Measurements from ENCODE around the gene KRTAP4-7.
"Not testable (repeated sequence)": the region's sequence is repeated elsewhere in the genome, so short reads cannot be mapped to it uniquely, and the experiment has no call there.

The KRTAP4-7 gene

GRCh38 chr17:41083427-41083826, 523 bp upstream of the KRTAP4-7 start:
- H3K4me1 ChIP-seq (ENCODE audit: control insufficient read depth, insufficient read depth, low read depth, low read length), result not testable (repeated sequence)
- WGBS, result no CpG with 5 or more reads among the region's 2 CpGs

GRCh38 chr17:41088760-41089352, 4.9 kb downstream of the KRTAP4-7 start:
- not testable (repeated sequence) for H3K4me1 ChIP-seq (ENCODE audit: control insufficient read depth, insufficient read depth, low read depth, low read length); H3K4me3 ChIP-seq (ENCODE audit: insufficient read depth in 1 of 2, low read depth in 1 of 2, low read length in 2 of 2); H3K23ac ChIP-seq (ENCODE audit: low read length in 2 of 2); H2BK5ac ChIP-seq (ENCODE audit: low read depth, low read length, poor library complexity, severe bottlenecking); H2BK12ac ChIP-seq (ENCODE audit: low read length in 2 of 2); H3K9me3 ChIP-seq (ENCODE audit: control insufficient read depth, low read length); H3K27me3 ChIP-seq (ENCODE audit: control insufficient read depth in 1 of 2, insufficient read depth in 1 of 2, low read length in 2 of 2); H3K9ac ChIP-seq (ENCODE audit: low read length); H3K18ac ChIP-seq (ENCODE audit: low read depth in 1 of 2, low read length in 2 of 2); H4K8ac ChIP-seq (ENCODE audit: low read length); H3K79me1 ChIP-seq (replicated peaks; ENCODE audit: low read length, poor library complexity, severe bottlenecking); H2AFZ ChIP-seq (ENCODE audit: low read depth, low read length); H3K14ac ChIP-seq (ENCODE audit: low read length in 2 of 2); H3K27ac ChIP-seq (ENCODE audit: low read length, poor library complexity, severe bottlenecking); DNase-seq; H3K36me3 ChIP-seq (ENCODE audit: control insufficient read depth in 1 of 2, insufficient read depth in 2 of 2, low read depth in 1 of 2, low read length in 2 of 2); H3K4ac ChIP-seq (ENCODE audit: low read depth in 1 of 2, low read length in 2 of 2); H4K91ac ChIP-seq (ENCODE audit: low read length); H3K4me2 ChIP-seq (ENCODE audit: low read length, poor library complexity, severe bottlenecking); H2AK5ac ChIP-seq (ENCODE audit: low read length, severe bottlenecking); H2BK15ac ChIP-seq (ENCODE audit: low read depth, poor library complexity, severe bottlenecking); H2BK120ac ChIP-seq (ENCODE audit: low read depth, low read length)
- WGBS, result no CpG with 5 or more reads among the region's 4 CpGs

More at GRCh38 chr17:41083427-41083826, 523 bp upstream of the KRTAP4-7 start:
- not testable (repeated sequence) for H3K4ac ChIP-seq (ENCODE audit: low read depth in 1 of 2, low read length in 2 of 2); H3K14ac ChIP-seq (ENCODE audit: low read length in 2 of 2); H4K8ac ChIP-seq (ENCODE audit: low read length); H3K18ac ChIP-seq (ENCODE audit: low read depth in 1 of 2, low read length in 2 of 2); H2BK5ac ChIP-seq (ENCODE audit: low read depth, low read length, poor library complexity, severe bottlenecking); H2BK12ac ChIP-seq (ENCODE audit: low read length in 2 of 2); H4K91ac ChIP-seq (ENCODE audit: low read length); H3K4me3 ChIP-seq (ENCODE audit: insufficient read depth in 1 of 2, low read depth in 1 of 2, low read length in 2 of 2); H3K23ac ChIP-seq (ENCODE audit: low read length in 2 of 2); H3K4me2 ChIP-seq (ENCODE audit: low read length, poor library complexity, severe bottlenecking); H3K9ac ChIP-seq (ENCODE audit: low read length); H3K36me3 ChIP-seq (ENCODE audit: control insufficient read depth in 1 of 2, insufficient read depth in 2 of 2, low read depth in 1 of 2, low read length in 2 of 2); H3K79me1 ChIP-seq (replicated peaks; ENCODE audit: low read length, poor library complexity, severe bottlenecking); H3K9me3 ChIP-seq (ENCODE audit: control insufficient read depth, low read length); H2BK120ac ChIP-seq (ENCODE audit: low read depth, low read length); DNase-seq; H3K27me3 ChIP-seq (ENCODE audit: control insufficient read depth in 1 of 2, insufficient read depth in 1 of 2, low read length in 2 of 2); H2BK15ac ChIP-seq (ENCODE audit: low read depth, poor library complexity, severe bottlenecking); H2AK5ac ChIP-seq (ENCODE audit: low read length, severe bottlenecking); H2AFZ ChIP-seq (ENCODE audit: low read depth, low read length)
- peak overlapping the region; percentile 71 for H3K27ac ChIP-seq (ENCODE audit: low read length, poor library complexity, severe bottlenecking)

GRCh38 chr17:41096055-41096454, 12.1 kb downstream of the KRTAP4-7 start:
- Histone ChIP-seq H3K23ac (ENCODE audit: low read length in 2 of 2) (no peak overlapping the region), H3K18ac (ENCODE audit: low read depth in 1 of 2, low read length in 2 of 2) (no peak overlapping the region), H4K8ac (ENCODE audit: low read length) (no peak overlapping the region), H3K36me3 (ENCODE audit: control insufficient read depth in 1 of 2, insufficient read depth in 2 of 2, low read depth in 1 of 2, low read length in 2 of 2) (no peaks in the 10 kb centered on the region), H3K14ac (ENCODE audit: low read length in 2 of 2) (no peak overlapping the region), H2BK120ac (ENCODE audit: low read depth, low read length) (no peak overlapping the region), H3K9me3 (ENCODE audit: control insufficient read depth, low read length) (no peaks in the 10 kb centered on the region), H3K4me1 (ENCODE audit: control insufficient read depth, insufficient read depth, low read depth, low read length) (peaks cover 9% of the 10 kb centered on the region), H3K4ac (ENCODE audit: low read depth in 1 of 2, low read length in 2 of 2) (no peak overlapping the region), H2BK15ac (ENCODE audit: low read depth, poor library complexity, severe bottlenecking) (no peak overlapping the region), H2AFZ (ENCODE audit: low read depth, low read length) (no peak overlapping the region), H2AK5ac (ENCODE audit: low read length, severe bottlenecking) (no peak overlapping the region), H2BK12ac (ENCODE audit: low read length in 2 of 2) (no peak overlapping the region), H3K27me3 (ENCODE audit: control insufficient read depth in 1 of 2, insufficient read depth in 1 of 2, low read length in 2 of 2) (no peaks in the 10 kb centered on the region), H3K4me3 (ENCODE audit: insufficient read depth in 1 of 2, low read depth in 1 of 2, low read length in 2 of 2) (no peak overlapping the region), H4K91ac (ENCODE audit: low read length) (no peak overlapping the region), H3K27ac (ENCODE audit: low read length, poor library complexity, severe bottlenecking) (no peak overlapping the region), H3K4me2 (ENCODE audit: low read length, poor library complexity, severe bottlenecking) (no peak overlapping the region), H3K9ac (ENCODE audit: low read length) (no peak overlapping the region), H3K79me1 (replicated peaks; ENCODE audit: low read length, poor library complexity, severe bottlenecking) (no peaks in the 10 kb centered on the region), H2BK5ac (ENCODE audit: low read depth, low read length, poor library complexity, severe bottlenecking) (no peak overlapping the region)
- DNase-seq, result no peak
- 99% methylated on average over 7 of the region's 7 CpGs for WGBS

GRCh38 chr17:41098042-41098441, 14.1 kb downstream of the KRTAP4-7 start, which contains the start of gene KRTAP4-8:
Gene KRTAP4-8 (minus strand): TSS chr17:41098142. CDS start chr17:41098084, 58 bp downstream.
- no peak within 1 kb of the TSS for H3K4ac ChIP-seq (ENCODE audit: low read depth in 1 of 2, low read length in 2 of 2)
- DNase-seq, result no peak
- H3K79me1 ChIP-seq (replicated peaks; ENCODE audit: low read length, poor library complexity, severe bottlenecking), result no peaks in the 10 kb centered on the region
- peaks cover 13% of the 10 kb centered on the region for H3K4me1 ChIP-seq (ENCODE audit: control insufficient read depth, insufficient read depth, low read depth, low read length)
- 100% methylated on average over 1 of the region's 4 CpGs for WGBS
- no peak within 1 kb of the TSS for H4K91ac ChIP-seq (ENCODE audit: low read length)
- H3K27me3 ChIP-seq (ENCODE audit: control insufficient read depth in 1 of 2, insufficient read depth in 1 of 2, low read length in 2 of 2), result no peaks in the 10 kb centered on the region
- H3K18ac ChIP-seq (ENCODE audit: low read depth in 1 of 2, low read length in 2 of 2), result no peak within 1 kb of the TSS
- H2BK120ac ChIP-seq (ENCODE audit: low read depth, low read length), result no peak within 1 kb of the TSS
- H3K4me2 ChIP-seq (ENCODE audit: low read length, poor library complexity, severe bottlenecking), result no peak within 1 kb of the TSS
- no peak within 1 kb of the TSS for H3K23ac ChIP-seq (ENCODE audit: low read length in 2 of 2)
- H4K8ac ChIP-seq (ENCODE audit: low read length), result no peak within 1 kb of the TSS
- no peak within 1 kb of the TSS for H2BK12ac ChIP-seq (ENCODE audit: low read length in 2 of 2)
- peak within 1 kb of the TSS; percentile 66 for H3K27ac ChIP-seq (ENCODE audit: low read length, poor library complexity, severe bottlenecking)
- H3K14ac ChIP-seq (ENCODE audit: low read length in 2 of 2), result no peak within 1 kb of the TSS
- no peak within 1 kb of the TSS for H3K9ac ChIP-seq (ENCODE audit: low read length)
- no peaks in the 10 kb centered on the region for H3K36me3 ChIP-seq (ENCODE audit: control insufficient read depth in 1 of 2, insufficient read depth in 2 of 2, low read depth in 1 of 2, low read length in 2 of 2)
- H2BK15ac ChIP-seq (ENCODE audit: low read depth, poor library complexity, severe bottlenecking), result no peak within 1 kb of the TSS
- H2AK5ac ChIP-seq (ENCODE audit: low read length, severe bottlenecking), result peak within 1 kb of the TSS; percentile 65
- no peaks in the 10 kb centered on the region for H3K9me3 ChIP-seq (ENCODE audit: control insufficient read depth, low read length)
- H2AFZ ChIP-seq (ENCODE audit: low read depth, low read length), result no peak within 1 kb of the TSS
- no peak within 1 kb of the TSS for H3K4me3 ChIP-seq (ENCODE audit: insufficient read depth in 1 of 2, low read depth in 1 of 2, low read length in 2 of 2)
- H2BK5ac ChIP-seq (ENCODE audit: low read depth, low read length, poor library complexity, severe bottlenecking), result peak within 1 kb of the TSS; percentile 62

Measured in mesenchymal stem cell (in vitro differentiated cells and primary cell).